Measurements from ENCODE around the gene EPC2. TPM values are rescaled to one million over a fixed set of nuclear protein-coding genes. Genes with fewer than 3 reads are reported as not detected.

Gene EPC2
- total and polyA plus RNA-seq, 2 of the 8 experiments (the other 6 are each of a cell fraction or from before 2014, with no cell fraction given) = 16.1 to 25.7 TPM

DNA sequence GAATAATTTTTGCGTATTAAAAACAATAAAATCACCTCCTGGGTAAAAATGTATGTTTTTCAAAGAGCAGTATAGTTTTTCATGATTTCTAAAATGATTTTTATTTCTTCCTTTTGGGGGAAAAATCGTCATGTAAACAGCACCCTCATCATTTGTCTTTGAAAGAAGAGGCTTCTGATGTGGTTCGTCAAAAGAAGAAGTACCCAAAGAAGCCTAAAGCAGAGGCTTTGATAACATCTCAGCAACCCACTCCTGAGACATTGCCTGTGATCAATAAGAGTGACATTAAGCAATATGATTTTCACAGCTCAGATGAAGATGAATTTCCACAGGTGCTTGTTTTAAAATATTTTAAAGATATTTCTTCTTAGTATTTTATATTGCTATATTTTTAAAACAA is 120.3 kb downstream of the EPC2 start:
- Histone ChIP-seq H2AFZ (ENCODE audit: low read length) (no peak overlapping the region), H3K9ac (replicated peaks in 1 of 4; ENCODE audit: extremely low read depth in 1 of 4, low read depth in 3 of 4, low read length in 3 of 4) (no peak overlapping the region), H2BK5ac (ENCODE audit: low read depth, low read length) (no peak overlapping the region), H3K23ac (ENCODE audit: insufficient read length) (no peak overlapping the region), H3K79me1 (ENCODE audit: low read depth, low read length) (no peaks in the 10 kb centered on the region), H3K14ac (ENCODE audit: insufficient read length) (no peak overlapping the region), H3K18ac (ENCODE audit: extremely low read depth, low read length) (no peak overlapping the region), H3K27ac (ENCODE audit: low read depth, low read length) (no peak overlapping the region), H3K4ac (replicated peaks; ENCODE audit: insufficient read length, low read depth, low read length) (no peak overlapping the region), H3K4me1 (replicated peaks in 1 of 4; ENCODE audit: control insufficient read depth in 3 of 4, insufficient read depth in 4 of 4, low read length in 3 of 4) (no peaks in the 10 kb centered on the region), H3K9me3 (ENCODE audit: insufficient read depth in 2 of 2, low read depth in 1 of 2, low read length in 1 of 2) (no peaks in the 10 kb centered on the region), H2BK12ac (ENCODE audit: low read depth, low read length) (no peak overlapping the region), H3K4me3 (ENCODE audit: extremely low read depth in 1 of 4, insufficient read depth in 2 of 4, low read depth in 3 of 4, low read length in 4 of 4) (no peak overlapping the region), H2BK15ac (ENCODE audit: low read length) (no peak overlapping the region), H3K4me2 (ENCODE audit: insufficient read depth in 1 of 2, low read depth in 2 of 2, low read length in 2 of 2) (no peak overlapping the region), H4K20me1 (replicated peaks in 1 of 2; ENCODE audit: control insufficient read depth in 1 of 2, insufficient read depth in 2 of 2, low read length in 2 of 2) (no peaks in the 10 kb centered on the region), H3K56ac (replicated peaks; ENCODE audit: insufficient read length, low read depth, low read length) (no peak overlapping the region), H2BK20ac (ENCODE audit: low read length) (no peak overlapping the region), H3K27me3 (replicated peaks in 1 of 4; ENCODE audit: control insufficient read depth in 3 of 4, extremely low read depth in 1 of 4, insufficient read depth in 3 of 4, low read length in 3 of 4) (no peaks in the 10 kb centered on the region), H2BK120ac (replicated peaks; ENCODE audit: low read depth, low read length) (no peak overlapping the region), H4K5ac (ENCODE audit: insufficient read length, low read depth, low read length) (no peak overlapping the region), H3K79me2 (ENCODE audit: control insufficient read depth in 1 of 2, insufficient read depth in 2 of 2, low read length in 2 of 2) (no peaks in the 10 kb centered on the region; a peak in 1 of 4 replicates), H4K8ac (ENCODE audit: extremely low read depth, insufficient read depth, low read length) (no peak overlapping the region), H4K91ac (replicated peaks; ENCODE audit: insufficient read length, low read length) (no peak overlapping the region), H2AK5ac (ENCODE audit: low read depth, low read length) (no peak overlapping the region), H3K36me3 (ENCODE audit: control insufficient read depth in 2 of 4, insufficient read depth in 4 of 4, low read length in 3 of 4) (peaks cover 2 to 10% (median 8%) of the 10 kb centered on the region in 4 experiments; a peak in 7 of 8 replicates), H3K23me2 (ENCODE audit: low read depth, low read length) (no peaks in the 10 kb centered on the region)
- POLR2A ChIA-PET (ENCODE audit: partially characterized antibody) = no interaction called here
- CTCF ChIA-PET (ENCODE audit: partially characterized antibody) = no interaction called here
- DNase-seq (ENCODE audit: low read depth in 1 of 2, low spot score in 2 of 2) (no peak), FAIRE-seq (no peak)
- WGBS, 2 experiments (ENCODE audit: extremely low coverage in 1 of 2, insufficient coverage in 1 of 2, insufficient read length in 1 of 2, insufficient replicate concordance in 2 of 2, low coverage in 1 of 2, low lambda C conversion rate in 2 of 2, missing lambda C conversion rate in 1 of 2) = 80% methylated on average over 3 of the region's 3 CpGs; no CpG with 5 or more reads in 1 of the 2 experiments
- TF ChIP-seq EGR1 (IDR thresholded peaks at IDR 0.05; ENCODE audit: borderline replicate concordance, low read depth, low read length) = no peak
- TF ChIP-seq SIN3A (conservative IDR thresholded peaks at IDR 0.05 in 1 of 2, IDR thresholded peaks at IDR 0.05 in 1 of 2; ENCODE audit: low read depth in 1 of 2, low read length in 2 of 2) = no peak

Data from H1 (cell line).